Activated effector memory CD4-positive, alpha-beta T cell treated with Interleukin-2 at 50 U/mL for 16 hours (primary cell): ENCODE data around the gene ISG20L2.

ENCODE experiments used
- DNase-seq: peaks from one replicate; pipeline ENCODE4 v3.0.0-alpha.2; 2020

Gene ISG20L2

DNA sequence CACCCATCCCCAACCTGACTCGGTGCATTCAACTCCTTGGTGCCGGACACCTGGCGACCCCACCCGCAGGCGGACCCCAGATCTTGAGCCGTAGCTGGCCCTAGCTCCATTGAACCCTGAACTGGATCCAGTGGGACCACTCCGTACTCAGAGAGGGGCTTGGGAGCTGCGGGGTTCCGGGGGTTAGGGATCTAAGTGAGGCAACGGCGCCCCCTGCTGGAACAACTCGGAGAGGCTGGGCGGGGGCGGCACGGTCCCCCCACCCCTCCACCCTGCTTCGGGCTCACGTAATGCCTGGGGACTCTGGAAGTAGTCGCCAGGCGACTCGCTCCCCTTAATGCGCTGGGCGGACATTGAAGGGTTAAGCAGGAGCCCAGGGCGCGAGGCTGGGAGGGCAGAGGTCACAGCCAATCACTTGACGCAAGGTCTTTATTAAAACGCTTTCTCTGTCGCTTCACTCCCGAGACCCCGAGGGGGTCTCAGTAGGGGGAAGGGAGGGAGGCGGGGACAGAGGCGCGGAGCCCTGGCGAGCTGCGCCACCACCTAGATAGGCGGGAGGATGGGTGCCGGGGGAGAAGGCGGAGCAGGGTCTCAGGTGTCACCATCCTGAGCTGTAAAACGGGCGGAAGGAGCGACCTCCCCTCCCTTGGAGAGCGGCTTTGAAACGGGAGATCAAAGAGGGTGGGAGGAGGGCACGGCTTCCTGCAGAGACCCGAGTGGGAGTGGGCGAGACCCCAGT, 22.5 kb downstream of the ISG20L2 start:
- peak; percentile 44 for DNase-seq

DNA sequence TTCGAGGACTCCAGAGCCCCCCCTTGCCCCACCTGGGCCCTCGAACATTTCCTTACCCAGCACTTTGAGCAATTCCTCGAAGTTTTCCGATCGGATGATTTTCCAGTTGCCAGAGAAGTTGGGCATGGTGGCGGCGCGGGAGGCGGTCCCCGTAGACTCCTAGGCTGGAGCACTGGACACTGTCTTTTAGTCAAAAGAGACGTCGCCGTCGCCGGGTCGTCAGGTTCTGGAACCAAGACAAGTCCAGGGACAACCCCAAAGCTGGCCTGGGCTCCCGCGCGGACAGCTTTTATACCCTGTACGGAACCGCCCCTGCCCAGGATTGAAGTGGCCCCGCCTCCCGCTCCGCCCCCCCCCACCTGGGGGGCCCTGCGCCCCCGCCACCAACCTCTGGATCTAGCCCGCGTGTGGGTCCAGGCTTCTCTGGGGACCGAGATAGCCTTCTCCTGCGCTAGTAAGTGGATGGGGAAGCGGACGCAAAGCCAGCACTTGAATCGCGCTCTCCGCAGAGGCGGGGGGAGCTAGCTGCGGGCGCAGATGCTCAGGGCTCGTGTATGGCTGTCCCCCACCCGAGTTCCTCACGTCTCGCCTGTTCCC, 23.1 kb downstream of the ISG20L2 start, which contains the start of gene CRABP2:
Gene CRABP2, minus strand, starts transcription at position 263 of the 597 bp plus-strand sequence. Its CDS starts 137 bp downstream, at position 126.
- peak; percentile 4 for DNase-seq

DNA sequence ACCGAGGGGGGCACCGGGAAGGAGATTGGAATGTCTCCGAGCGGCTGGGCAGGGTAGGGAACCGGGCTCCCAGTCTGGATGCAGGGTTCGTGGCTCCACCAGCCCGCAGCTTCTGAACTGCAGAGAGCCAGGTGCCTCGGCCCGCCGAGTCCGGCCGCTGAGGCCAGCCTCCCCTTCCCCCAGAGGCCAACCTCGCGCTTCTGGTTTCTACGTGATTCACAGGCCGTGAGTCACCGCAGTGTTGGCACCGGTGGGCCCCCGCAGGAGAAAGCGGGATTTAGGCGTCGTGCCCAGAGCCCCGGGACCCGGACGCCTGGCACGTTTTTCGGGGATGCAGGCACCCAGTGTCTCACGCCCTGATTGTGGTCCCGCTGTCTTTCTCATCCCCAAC, 23.6 kb downstream of the ISG20L2 start:
- no peak for DNase-seq

DNA sequence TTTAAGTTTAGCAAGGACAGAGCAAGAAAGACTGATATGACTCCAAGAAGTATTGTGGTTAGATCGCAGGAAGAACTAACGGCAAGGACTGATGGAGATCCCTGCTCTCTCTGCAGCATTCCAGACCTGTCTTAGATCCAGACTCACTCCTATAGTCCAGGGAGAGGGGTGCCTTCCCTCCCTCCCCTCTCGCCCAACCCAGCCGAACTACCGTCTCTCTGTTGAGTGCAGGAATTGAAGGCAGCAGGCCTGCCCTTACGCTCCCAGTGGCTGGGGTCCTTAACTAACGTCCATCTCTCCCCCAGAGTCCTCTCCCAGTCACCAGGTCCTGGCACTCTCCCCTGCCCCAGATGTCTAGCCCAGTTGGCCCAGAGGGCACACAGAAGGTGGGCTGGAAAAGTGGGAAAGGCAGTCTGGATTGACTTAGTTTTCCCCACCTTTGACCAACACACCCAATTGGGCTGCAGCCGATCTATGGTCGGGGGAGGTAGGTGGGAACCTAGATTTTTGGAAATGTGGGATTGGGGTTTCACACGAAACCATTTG, 24.3 kb downstream of the ISG20L2 start:
- DNase-seq = no peak

DNA sequence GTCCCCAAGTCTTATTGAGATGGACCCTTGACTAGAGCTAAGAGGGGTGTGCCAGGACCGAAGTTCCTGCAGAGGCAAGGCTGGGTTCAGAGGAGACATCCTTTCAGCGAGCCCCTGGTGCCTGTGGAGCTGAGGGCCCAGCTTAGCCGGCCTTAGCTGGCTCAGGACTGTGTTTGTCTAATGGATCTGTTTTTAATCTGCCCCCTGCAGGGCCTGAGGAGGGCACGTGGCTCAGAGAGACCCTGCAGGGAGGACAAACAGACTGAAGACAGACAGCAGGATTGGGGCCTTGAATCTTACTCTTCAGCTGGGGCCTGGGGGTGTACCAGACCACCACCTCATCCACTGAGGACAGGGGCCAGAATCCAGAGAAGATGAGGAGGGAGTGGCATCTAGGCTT, 24.8 kb downstream of the ISG20L2 start:
- DNase-seq = no peak

DNA sequence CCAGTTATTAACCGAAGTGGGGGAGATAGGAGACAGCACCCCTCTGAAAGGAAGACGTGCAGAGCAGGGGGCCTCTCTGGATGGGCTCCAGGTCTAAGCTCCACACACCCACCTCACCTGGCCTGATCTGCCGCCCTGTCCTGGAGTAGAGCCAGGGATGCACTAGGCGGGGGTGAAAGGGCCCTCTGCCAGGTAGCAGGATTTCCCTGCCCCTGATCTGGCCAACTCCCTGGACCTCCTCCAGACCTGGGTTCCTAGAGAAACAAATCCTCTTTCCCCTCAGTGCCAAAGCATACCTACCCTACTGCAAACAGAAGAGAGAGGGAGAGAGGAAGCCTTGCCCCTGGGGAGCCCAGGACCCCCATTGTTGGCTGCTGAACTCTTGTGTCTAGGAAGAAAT, 25.2 kb downstream of the ISG20L2 start:
- no peak for DNase-seq

DNA sequence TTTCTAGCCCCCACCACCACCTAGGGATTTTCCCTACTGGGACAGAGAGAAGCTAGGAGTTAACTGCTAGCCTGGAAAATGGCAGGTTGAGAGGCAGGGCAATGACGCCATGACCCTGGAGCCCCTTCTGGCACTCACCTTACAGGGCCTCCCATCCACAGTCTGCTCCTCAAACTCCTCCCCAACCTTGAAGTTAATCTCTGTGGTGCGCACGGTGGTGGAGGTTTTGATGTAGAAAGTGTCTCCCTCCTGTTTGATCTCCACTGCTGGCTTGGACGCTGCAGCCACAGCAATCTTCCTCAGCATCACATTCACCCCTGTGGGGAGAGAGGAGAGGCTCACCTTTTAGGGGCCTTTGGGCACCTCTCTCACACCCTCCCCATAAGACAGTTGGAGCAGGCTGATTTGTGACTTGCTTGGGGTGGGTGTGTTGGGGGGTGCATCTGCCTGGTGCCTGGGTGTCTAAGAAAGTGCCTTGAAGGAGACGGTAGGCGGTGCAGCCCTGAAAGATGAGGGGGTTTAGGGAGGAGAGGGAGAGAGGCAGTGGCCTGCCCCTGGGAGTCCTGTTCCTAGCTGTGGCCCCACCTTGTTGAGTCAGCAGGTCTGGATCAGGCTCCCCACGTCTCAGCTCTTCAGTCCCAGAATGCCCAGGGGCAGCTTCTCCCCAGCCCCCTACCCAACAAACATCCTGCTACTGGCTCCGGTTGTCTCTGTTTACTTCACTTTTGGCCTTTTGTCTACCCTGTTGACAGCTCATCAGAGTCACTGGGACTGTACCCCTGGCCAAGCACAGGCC, 27.6 kb downstream of the ISG20L2 start:
- no peak for DNase-seq

DNA sequence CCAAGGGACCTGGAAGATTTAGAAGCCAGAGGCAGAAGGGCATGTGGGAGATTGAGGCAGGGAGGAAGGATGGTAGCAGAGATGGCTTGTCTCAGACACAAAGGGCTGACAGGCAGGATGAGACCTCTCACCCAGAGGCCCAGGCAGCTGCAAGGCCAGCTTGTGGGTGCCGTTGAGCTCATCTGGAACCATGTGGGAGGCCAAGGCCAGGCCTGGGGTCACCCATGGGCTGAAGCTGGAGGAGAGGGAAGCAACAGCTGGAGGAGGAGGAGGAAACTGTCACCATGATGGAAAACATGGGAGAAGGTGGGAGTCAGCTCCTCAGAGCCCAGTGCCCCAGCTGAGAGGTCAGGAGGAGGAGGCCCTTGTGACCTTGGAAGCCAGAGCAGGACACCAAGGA, 29.6 kb downstream of the ISG20L2 start:
- no peak for DNase-seq

DNA sequence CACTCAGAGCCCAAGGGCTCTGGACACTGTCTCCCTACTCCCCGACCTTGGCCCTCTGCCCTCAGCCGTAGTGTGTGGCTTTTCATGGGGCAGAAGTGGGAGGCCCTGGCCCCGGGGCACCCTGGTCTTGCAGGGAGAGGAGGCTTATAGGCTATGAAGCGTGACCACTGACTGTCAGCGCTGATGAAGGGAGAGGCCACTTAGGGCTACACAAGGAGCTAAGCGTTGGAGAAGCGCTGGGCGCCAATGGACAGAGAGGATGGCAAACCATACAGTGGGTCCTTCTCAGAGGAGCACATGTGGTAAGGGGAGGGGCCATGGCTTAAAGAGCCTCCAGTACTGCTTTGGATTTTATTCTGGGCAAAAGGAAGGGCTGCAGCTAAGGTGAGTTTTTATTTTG, 31.1 kb downstream of the ISG20L2 start:
- DNase-seq = no peak

DNA sequence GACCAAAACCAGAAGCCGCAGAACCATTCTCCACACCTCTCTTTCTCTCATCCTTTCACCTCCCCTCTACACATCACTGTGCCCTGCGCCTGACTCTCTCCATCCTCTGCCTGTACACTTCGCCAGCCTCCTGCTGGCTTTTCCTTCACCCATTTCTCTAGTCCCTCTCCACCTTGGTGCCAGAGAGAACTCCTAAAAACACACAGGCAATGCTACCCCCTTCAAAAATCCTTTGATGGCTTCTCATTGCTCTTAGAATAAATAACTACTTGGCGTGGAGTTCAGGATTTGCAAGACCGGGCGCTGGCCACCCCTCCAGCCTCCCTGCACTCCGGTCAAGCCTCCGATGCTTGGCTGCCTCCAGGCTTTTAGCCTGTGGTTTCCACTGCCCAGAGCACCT, 31.8 kb downstream of the ISG20L2 start:
- DNase-seq = no peak

DNA sequence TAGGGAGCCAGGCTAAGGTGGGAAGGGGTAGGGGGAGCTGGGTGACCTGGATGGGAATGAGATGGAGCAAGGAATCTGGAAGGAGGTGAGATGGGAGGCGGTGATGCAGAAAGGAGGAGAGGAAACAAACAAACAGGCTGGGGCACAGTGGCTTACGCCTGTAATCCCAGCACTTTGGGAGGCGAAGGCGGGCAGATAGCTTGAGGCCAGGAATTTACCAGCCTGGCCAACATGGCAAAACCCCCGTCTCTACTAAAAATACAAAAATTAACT, 33.9 kb downstream of the ISG20L2 start:
- DNase-seq = no peak

DNA sequence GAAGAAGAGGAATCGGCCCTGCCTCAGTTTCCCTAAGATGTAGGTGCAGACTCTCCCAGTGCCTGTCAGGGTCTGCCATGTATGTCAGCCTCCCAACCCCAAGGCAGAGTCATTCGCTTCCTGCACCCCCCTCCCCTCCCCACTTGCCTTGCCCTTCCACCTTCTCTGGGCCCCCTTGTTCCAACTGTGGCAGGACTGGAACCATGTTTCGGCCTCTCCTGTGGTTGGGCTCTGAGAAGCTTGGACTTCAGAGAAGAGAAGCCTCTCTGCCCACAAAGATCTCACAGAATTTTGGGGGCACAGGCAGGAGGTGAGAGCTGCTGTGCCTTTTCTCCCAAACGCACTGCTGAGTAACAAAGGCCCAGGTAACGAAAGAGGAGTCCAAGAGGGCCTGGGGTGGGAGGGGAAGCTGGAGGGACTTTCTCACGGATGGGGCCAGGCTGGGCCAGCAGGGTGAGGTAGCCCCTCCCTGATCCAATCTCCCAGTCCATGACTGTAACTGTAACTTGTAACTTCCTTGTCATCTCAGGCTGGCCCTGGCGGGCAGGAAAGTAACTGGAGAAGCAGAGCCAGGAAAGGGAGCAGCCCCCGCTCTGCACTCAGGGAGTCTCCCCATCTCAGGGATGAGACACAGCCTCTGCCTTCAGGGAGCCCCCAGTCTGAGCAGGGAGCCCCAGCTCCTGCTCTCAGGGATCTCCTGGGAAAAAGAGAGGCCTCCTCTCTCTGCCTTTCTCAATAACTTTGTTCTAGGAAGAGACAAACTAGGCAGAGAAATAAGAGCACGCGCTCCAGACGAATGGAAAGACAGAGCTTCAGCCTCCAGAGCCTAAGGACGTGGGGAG, 34.5 kb downstream of the ISG20L2 start:
- DNase-seq = no peak

DNA sequence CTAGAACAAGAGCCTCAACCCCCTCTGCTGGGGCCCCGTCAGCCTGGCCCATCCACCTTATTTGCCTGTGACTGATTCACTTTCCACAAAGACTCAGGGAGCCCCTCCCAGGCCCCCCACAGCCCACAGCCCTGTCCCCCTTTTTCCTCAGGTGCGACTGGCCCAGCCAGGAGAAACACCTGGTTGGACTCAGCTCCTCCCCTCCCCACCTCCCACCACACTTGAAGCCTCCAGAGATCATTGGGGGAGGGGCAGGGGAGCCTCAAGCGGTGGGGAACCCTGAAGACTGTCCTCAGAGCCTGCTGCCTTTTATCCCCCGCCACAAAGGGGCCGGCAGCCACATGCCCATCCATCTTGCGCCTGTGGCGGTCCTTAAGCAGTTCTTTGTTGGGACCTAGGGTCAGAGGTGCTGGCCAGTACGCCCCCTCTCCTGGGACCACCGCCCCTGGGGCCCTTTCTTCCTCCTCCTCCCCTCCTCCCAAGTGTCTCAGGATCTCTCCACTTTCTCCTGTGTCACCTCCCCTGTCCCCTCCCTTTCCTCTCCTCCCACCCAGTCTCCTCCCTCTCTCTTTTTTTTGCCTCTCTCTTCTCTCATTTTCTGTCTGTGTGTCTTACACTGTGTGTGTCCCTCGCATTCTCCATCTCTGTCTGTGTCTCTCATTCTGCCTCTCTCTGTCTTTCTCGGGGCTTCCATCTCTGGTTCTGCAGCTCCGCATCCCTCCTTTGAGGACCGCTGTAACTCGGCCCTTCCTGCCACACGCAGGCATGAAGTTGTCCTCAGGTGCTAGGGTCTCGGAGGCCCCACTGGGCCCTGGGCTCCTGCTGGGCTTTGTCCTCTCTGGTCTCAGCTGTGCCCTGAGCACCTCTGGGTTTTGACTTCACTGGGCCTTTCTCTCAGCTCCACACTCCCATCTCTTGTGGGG, 35.4 kb downstream of the ISG20L2 start:
- no peak for DNase-seq

DNA sequence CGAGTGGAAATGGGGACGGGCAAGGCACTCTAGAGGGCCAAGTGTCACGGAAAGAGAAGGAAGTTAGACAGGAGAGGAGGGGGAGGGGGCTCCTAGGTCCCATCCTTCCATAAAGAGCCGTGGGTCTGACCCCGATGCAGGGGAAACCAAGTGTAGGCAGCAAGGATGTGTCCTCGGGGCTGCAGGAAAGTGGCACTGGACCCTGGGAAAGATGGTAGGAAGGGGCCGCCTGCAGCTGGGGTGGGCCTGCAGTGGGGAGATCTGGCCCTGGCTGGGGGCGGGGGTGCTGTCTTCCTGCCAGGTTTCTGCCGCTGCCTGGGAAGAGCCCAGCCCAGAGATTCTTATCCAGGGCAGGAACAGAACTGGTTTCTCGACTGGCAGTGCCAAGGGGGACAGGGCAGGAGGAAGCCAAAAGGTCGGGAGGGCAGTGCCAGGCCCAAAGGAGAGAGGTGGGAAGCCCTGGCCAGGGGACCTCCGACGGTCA, 36.1 kb downstream of the ISG20L2 start:
- no peak for DNase-seq

DNA sequence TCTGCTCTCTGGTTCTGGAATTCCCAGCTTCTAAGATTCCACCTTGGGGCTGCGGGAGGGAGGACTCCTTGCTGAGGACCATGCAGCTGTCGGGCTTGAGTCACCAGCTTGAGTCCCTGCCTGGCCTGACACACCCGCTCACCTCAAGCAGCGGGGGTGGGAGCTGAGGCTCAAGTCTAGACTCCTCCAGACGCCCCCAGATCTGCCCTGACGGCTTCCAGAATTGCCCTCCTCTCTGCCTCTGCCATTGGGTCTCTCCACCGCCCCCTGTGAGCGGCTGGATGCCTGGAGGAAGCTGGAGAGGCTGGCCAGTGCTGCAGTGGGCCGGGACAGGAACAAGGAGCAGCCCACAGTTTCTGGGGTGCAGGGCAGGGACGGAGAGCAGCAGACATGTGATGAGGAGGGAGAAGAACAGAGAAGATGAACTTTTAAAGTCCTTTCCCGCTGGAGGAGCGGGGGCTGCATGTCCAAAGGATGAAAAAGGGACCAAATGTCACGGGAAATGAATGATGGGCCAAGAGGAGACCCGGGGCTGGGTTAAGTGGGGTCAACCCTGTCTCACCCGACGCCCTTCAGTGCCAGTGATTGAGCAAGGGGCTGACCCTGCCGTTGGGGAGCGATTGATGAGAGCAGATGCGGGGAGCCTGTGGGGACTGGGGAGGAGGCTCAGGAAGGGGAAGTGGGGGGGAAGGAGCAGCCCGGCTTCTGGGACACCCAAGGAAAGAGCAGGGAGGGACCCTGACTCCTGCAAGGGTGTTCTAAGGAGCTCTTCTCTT, 36.7 kb downstream of the ISG20L2 start:
- no peak for DNase-seq

DNA sequence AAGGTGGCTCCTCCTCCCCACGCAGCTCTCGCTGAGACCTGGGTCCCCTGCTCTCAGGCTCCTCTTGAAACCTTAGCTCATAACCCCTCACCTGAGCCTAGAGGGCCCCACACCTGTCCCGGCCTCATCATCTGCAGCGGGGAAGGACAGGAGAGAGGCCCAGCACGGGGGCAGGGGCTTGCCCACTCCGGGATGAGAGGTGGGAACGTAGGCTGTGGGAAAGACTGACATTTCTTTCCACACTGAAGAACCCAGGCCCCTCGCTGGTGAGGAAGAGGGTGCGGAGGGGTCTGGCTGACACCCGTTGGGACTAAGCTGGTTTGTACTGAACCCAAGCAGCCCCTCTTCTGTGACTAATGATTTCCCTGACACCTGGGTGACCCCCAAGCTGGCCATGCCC, 37.4 kb downstream of the ISG20L2 start:
- DNase-seq = no peak

DNA sequence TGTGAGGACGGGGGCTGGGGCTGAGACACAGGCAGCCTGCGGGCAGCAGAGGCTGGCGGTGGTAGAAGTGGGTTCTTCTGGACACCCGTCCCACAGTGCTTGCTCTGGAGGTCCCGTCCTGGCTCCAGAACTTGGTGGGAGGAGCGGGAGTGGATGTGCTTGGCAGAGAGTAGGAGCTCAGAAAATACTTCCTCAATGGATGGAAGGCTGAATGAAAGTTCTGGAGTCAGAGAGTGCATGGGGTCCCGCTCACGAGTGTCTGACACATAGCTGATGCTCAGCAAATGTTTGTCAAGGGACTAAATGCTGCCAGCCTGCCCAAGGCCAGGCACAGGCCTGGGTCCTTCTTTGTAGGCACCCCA, 37.9 kb downstream of the ISG20L2 start:
- no peak for DNase-seq

DNA sequence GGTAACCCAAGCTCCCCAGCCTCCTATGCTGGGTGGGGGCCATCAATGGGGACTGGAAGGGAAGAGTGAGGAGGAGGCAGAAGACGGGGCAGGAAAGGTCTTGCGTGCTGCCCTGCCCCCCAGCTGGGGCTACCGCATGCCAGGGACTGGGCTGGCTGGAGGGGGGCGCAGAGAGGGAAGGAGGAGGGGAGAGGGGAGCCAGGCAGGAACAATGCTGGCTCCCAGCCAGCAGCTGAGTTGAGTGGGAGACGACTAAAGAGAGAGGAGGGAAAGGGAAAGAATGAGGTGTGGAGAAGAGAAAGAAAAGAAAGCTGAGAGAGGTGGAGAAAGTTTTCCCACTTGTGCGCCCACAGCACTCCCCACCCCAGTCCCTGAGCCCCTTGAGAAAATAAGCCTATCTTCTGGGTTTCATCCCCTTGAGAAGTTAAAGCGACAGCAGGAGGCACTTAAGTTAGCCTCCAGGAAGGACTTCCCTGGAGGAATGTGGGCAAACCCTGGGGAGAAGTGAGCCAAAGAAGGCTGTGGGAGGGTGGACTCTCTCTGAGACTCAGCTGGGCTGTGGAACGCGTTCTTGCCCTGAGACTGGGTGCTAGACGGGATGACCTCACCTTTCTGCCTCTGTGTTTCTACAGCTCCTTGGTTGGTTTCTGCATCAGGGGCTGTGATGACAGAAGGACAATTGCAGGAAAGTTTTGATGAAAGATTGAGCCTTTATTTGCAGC, 38.5 kb downstream of the ISG20L2 start:
- no peak for DNase-seq

DNA sequence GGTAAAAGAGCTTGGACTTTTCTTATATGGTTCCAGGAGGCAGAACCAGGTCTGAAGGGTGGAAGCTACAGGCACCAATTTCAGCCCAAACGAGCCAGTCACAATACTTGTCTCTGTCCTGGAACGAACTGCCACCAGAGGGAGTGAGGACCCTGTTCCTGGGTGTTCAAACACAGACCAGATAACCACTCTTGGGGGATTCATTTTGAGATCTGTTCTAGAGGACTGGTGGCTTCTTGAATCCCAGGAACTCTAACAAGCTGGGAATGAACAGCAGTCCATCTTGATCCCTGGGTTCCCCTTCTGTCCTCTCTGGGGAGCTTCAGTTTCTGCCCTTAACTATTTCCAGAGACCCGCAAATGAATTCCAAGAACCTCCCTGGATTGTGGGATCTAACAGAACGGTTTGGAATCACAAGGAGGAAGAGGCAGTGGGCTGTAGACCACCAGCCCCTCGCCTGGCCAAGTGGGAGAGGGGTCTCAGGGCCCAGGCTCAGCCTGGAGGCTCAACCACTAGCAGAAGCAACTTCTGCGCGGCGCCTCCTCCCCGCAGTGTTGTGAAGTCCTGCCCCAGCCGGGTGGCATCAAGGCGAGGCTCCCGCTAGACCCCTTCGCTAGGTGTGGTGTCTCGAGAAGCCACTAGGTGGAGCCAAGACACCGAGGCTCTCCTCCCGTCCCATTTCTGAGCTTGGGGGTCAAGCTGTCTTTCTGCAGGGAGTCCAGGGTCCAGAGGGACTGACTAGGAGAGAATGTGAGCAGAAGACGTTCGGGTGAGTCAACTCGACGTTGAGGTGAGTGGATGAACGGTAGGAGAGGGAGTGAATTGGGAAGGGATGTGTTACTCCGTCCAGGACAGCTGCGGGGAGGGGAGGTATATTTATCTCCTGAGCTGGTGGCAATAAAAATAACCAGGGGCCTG, 39.3 kb downstream of the ISG20L2 start:
- peak; percentile 60 for DNase-seq
